CD4-positive, alpha-beta memory T cell (primary cell): ENCODE results near the gene SSBP3. TPM values are rescaled to one million over a fixed set of nuclear protein-coding genes. Genes with fewer than 3 reads are reported as not detected.
A peak's percentile ranks its signal among the peaks of the same experiment; 100 is the strongest.
"Not testable (repeated sequence)": the region's sequence is repeated elsewhere in the genome, so short reads cannot be mapped to it uniquely, and the experiment has no call there.

Source experiments
- CTCF ChIA-PET: fragments of 350-600 bp; sonication (Branson Sonifier 250); formaldehyde crosslinking; loops from one replicate; lab custom pipeline; 2021; ENCODE audit warnings: inconsistent platforms; ENCODE audit not compliant: partially characterized antibody; lab: Charles Lee
- POLR2A ChIA-PET: fragments of 350-600 bp; sonication (Branson Sonifier 250); formaldehyde crosslinking; loops from one replicate; lab custom pipeline; 2021; ENCODE audit not compliant: partially characterized antibody; lab: Charles Lee
- DNase-seq, 5 donors: peaks; one replicate each; pipeline versions ENCODE4 v3.0.0 to v3.0.0-alpha.2; 2020 to 2022; ENCODE audit warnings: mixed read lengths in 1 of 5
- H3K27ac ChIP-seq: one replicate; pipeline ENCODE4 v1.7.0; 2013; ENCODE audit warnings: low read depth, low read length
- H3K27me3 ChIP-seq: 2 replicates; pipeline ENCODE4 v1.7.0; 2013; ENCODE audit warnings: mild to moderate bottlenecking, low read length, moderate library complexity; ENCODE audit not compliant: insufficient read depth
- H3K36me3 ChIP-seq: 2 replicates; pipeline ENCODE4 v1.7.0; 2013; ENCODE audit warnings: mild to moderate bottlenecking, low read length, moderate library complexity; ENCODE audit not compliant: insufficient read depth
- H3K4me1 ChIP-seq: 2 replicates; pipeline ENCODE4 v1.7.0; 2013; ENCODE audit warnings: mild to moderate bottlenecking, low read length, moderate library complexity; ENCODE audit not compliant: insufficient read depth
- H3K4me3 ChIP-seq, 2 donors: one replicate each; pipeline ENCODE4 v1.7.0; 2013; ENCODE audit warnings: low read length in 2 of 2, mild to moderate bottlenecking in 1 of 2
- H3K9me3 ChIP-seq, 2 donors: one replicate each; pipeline ENCODE4 v1.7.0; 2013; ENCODE audit warnings: low read length in 2 of 2, control low read depth in 1 of 2; ENCODE audit not compliant: control insufficient read depth in 1 of 2
- H3K27ac Mint-ChIP-seq, 7 donors: one replicate each; pipeline ENCODE4 v1.8.0; 2020 to 2021; ENCODE audit warnings: mixed read lengths in 7 of 7, mild to moderate bottlenecking in 6 of 7, inconsistent platforms in 3 of 7, moderate library complexity in 3 of 7
- H3K27me3 Mint-ChIP-seq, 2 donors: one replicate each; pipeline ENCODE4 v1.8.0; 2020 to 2021; ENCODE audit warnings: mixed read lengths in 2 of 2
- H3K36me3 Mint-ChIP-seq, 2 donors: one replicate each; pipeline ENCODE4 v1.8.0; 2020 to 2021; ENCODE audit warnings: mixed read lengths in 2 of 2, inconsistent platforms in 1 of 2, mild to moderate bottlenecking in 1 of 2
- H3K4me1 Mint-ChIP-seq, 4 donors: one replicate each; pipeline ENCODE4 v1.8.0; 2020 to 2021; ENCODE audit warnings: mixed read lengths in 4 of 4, mild to moderate bottlenecking in 1 of 4
- H3K4me3 Mint-ChIP-seq, 8 donors: one replicate each; pipeline ENCODE4 v1.8.0; 2020 to 2021; ENCODE audit warnings: mixed read lengths in 8 of 8, mild to moderate bottlenecking in 7 of 8, moderate library complexity in 6 of 8, inconsistent platforms in 3 of 8
- H3K9me3 Mint-ChIP-seq, 8 donors: one replicate each; pipeline ENCODE4 v1.8.0; 2020 to 2021; ENCODE audit warnings: mixed read lengths in 8 of 8, mild to moderate bottlenecking in 5 of 8, inconsistent platforms in 3 of 8, moderate library complexity in 1 of 8
- intact Hi-C: fragments of 100-400 bp; cut with micrococcal nuclease; formaldehyde crosslinking; loops from one replicate; pipeline ENCODE4 v1.15.1; 2023
- polyA plus RNA-seq, 2 donors: library from polyadenylated mRNA; unstranded; fragments of 300-500 nt; fragmentation: Illumina TruSeq; gene quantifications; one replicate each; pipeline ENCODE4 v1.2.3, GENCODE V29; 2021
- total RNA-seq, 2 experiments: library from RNA; stranded (reverse); gene quantifications; one replicate each; pipeline ENCODE4 v1.2.3, GENCODE V29; 2021

Gene SSBP3
- total and polyA plus RNA-seq, 4 experiments from 2014 or later = 10.9 to 87.6 (median 45.1) TPM

DNA sequence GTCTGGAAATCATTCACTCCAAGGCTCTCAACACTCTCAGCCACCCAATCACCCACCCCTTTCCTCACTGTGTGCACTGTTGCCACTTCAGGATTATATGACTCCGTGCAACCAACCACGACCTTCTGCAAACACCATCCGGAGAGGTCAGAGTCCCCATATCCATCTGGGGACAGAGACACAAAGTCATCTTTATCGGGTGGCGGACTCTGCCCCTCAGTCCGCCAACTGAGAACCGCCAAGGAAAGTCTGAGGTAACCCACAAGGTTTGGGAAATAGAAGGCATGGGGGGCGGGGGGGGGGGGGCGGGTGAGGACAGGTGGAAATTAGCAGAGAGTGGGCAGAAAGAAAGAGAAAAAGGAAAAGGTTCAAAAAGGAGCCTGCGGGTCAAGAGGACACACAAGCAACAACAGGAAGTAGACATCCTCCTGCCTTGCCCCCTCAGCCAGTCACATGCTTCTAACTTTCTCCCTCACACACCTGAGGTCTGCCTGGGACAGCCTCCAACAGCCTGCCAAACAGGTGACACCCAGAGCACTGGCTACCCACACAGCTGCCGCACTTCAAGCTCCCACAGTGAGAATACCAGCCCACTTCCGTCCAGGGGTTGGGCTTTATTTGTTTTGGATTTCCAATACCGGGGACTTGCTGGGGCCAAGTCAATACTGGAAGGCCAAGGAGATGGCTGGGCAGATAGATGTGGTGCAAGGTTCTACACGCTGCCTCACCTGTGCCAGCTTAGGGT, 58.1 kb downstream of the SSBP3 start:
- Mint-ChIP-seq H3K27ac (peak overlapping the region in 4 of 7 donors; percentile 22 to 78 (median 48)), H3K27me3 (no peaks in the 10 kb centered on the region), H3K36me3 (peaks cover 0 to 9% of the 10 kb centered on the region in 2 donors), H3K4me3 (no peak overlapping the region), H3K9me3 (no peaks in the 10 kb centered on the region), H3K4me1 (peaks cover 28 to 74% (median 45%) of the 10 kb centered on the region in 4 donors)
- no peak overlapping the region for H3K4me3 ChIP-seq
- no peak overlapping the region for H3K27ac ChIP-seq
- H3K9me3 ChIP-seq = no peaks in the 10 kb centered on the region
- DNase-seq = no peak
- CTCF ChIA-PET = no interaction called here
- intact Hi-C loops = no loop called here
- H3K4me1 ChIP-seq = peaks cover 6% of the 10 kb centered on the region
- POLR2A ChIA-PET = no interaction called here
- no peaks in the 10 kb centered on the region for H3K36me3 ChIP-seq
- H3K27me3 ChIP-seq = no peaks in the 10 kb centered on the region

DNA sequence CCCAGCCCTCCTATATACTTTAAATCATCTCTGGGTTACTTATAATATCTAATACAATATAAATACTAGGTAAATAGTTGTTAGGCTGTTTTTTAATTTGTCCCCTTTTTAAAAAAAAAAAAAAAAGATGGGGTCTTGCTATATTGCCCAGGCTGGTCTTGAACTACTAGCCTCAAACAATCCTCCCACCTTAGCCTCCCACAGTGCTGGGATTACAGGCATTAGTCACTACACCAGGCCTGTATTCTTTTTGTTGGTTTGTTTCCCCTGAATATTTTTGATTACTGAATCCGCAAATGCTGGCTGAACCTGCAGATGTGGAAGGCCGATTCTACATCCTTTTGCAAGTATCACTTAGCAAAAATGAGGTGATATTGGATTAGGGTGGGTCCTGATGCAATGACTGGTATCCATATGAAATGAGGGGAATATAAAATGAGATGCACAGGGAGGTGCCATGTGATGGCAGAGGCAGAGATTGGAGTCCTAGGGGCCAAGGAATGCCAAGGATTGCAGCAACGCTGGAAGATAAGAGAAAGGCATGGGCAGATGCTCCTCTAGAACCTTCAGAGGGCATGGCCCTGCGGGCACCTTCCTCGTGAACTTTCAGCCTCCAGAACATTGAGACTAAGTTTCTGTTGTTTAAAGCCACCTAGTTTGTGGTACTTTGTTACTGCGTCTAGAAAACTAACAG, 58.8 kb downstream of the SSBP3 start:
- Mint-ChIP-seq H3K27me3 (no peaks in the 10 kb centered on the region), H3K4me1 (peaks cover 25 to 76% (median 42%) of the 10 kb centered on the region in 4 donors), H3K27ac (peak overlapping the region in 5 of 7 donors; percentile 32 to 78 (median 46)), H3K36me3 (peaks cover 0 to 8% of the 10 kb centered on the region in 2 donors), H3K9me3 (no peaks in the 10 kb centered on the region), H3K4me3 (no peak overlapping the region)
- Histone ChIP-seq H3K36me3 (no peaks in the 10 kb centered on the region), H3K27me3 (no peaks in the 10 kb centered on the region), H3K4me3 (no peak overlapping the region), H3K9me3 (no peaks in the 10 kb centered on the region), H3K4me1 (peaks cover 6% of the 10 kb centered on the region), H3K27ac (no peak overlapping the region)
- intact Hi-C loops = no loop called here
- POLR2A ChIA-PET = no interaction called here
- CTCF ChIA-PET = no interaction called here
- DNase-seq = no peak

DNA sequence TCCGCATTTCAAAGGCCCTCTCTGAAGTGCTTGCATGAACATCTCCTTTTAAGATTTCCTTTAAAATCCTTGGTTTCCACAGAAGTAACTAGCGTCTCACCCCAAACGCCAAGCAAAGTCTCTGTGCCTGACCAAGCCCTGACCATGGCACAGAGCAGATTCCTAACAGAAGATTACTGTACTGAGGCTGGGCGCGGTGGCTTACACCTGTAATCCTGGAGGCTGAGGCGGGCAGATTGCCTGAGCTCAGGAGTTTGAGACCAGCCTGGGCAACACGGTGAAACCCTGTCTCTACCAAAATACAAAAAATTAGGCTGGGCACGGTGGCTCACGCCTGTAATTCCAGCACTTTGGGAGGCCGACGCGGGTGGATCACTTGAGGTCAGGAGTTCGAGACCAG, 60.6 kb downstream of the SSBP3 start:
- H3K4me1 ChIP-seq, H3K36me3 Mint-ChIP-seq, H3K4me3 ChIP-seq, H3K27ac ChIP-seq, H3K27me3 ChIP-seq, H3K36me3 ChIP-seq, H3K9me3 ChIP-seq, DNase-seq, intact Hi-C loops, H3K4me3 Mint-ChIP-seq, CTCF ChIA-PET, H3K9me3 Mint-ChIP-seq, H3K27me3 Mint-ChIP-seq: not testable (repeated sequence)
- POLR2A ChIA-PET = interaction anchor here (0.8 kb wide), 1 partner anchor 116 kb away, joined by 3 read pairs; no protein-coding TSS in a partner anchor
- Mint-ChIP-seq H3K4me1 (peaks cover 20 to 71% (median 34%) of the 10 kb centered on the region in 4 donors), H3K27ac (peak overlapping the region in 2 of 7 donors; percentile 21 to 71)

DNA sequence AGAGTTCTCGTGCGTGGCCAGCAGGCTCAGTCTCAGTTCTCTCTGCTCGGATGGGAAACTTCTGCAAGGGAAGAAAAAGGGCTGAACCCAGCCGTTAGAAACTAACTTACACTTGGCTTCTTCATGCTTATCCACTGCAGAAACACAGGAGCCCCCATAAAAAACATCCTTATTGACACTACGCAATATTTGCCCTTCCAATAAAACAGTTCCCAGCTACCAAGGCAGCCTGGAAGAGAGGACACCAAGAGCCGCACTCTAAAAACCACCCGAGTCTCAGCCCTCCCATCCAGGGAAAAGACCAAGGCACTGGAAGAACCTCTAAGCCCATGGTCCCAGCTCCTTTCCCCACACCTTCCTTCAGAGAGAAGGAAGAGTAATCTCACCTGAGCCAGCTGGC, 61.1 kb downstream of the SSBP3 start:
- Histone ChIP-seq H3K27me3 (no peaks in the 10 kb centered on the region), H3K27ac (no peak overlapping the region), H3K9me3 (no peaks in the 10 kb centered on the region), H3K36me3 (no peaks in the 10 kb centered on the region), H3K4me3 (no peak overlapping the region), H3K4me1 (peaks cover 6% of the 10 kb centered on the region)
- H3K9me3 Mint-ChIP-seq = no peaks in the 10 kb centered on the region
- no peak overlapping the region for H3K4me3 Mint-ChIP-seq
- ChIA-PET CTCF (no interaction called here), POLR2A (no interaction called here)
- H3K27ac Mint-ChIP-seq = peak overlapping the region in 2 of 7 donors; percentile 21 to 71
- H3K27me3 Mint-ChIP-seq = no peaks in the 10 kb centered on the region
- intact Hi-C loops = no loop called here
- H3K36me3 Mint-ChIP-seq = peaks cover 0 to 8% of the 10 kb centered on the region in 2 donors
- no peak for DNase-seq
- H3K4me1 Mint-ChIP-seq = peaks cover 15 to 71% (median 30%) of the 10 kb centered on the region in 4 donors

DNA sequence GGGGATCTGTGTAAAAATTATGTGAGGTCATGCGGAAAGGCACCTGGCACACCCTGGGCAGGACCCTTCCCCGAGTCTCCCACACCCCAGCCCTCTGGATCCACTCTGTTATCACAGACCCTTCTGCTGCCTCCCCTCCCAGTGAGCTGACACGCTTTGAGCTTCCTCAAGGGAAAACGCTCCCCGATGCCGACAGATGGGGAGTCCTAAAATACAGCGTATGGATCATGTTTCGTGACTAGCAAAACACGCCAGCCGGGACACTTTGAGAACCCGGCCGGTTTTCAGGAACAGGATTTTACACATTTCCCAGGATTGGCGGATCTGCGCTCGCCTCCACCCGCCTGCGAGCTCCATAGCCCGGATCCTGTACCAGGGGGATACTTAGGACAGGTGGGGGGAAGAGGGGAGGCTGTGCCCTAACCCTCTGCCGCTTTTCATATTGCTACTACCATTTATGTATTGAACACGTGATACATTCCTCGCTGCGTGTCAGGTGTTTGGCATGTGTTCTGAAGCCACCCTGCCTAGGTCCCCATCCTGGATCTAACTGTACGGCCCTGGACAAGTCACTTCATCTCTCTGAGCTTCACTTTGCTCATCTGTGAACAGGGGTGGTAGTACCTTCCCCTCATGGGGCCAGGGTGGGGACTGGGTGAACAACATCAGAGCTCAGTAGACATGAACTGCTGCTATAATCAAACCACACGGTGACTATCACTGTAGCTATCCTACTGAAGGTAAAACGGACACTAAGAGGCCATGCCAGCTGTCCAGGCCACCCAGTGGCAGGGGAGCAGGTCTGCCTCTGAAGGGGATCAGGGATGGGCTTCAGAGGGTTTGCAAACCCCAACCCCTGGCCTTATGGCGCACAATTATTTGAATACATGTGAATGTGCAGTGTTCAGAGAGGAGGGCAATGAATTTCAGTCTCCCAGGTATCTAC, 63.2 kb downstream of the SSBP3 start:
- Histone ChIP-seq H3K9me3 (no peaks in the 10 kb centered on the region), H3K27me3 (no peaks in the 10 kb centered on the region), H3K4me3 (no peak overlapping the region), H3K27ac (no peak overlapping the region), H3K4me1 (peaks cover 11% of the 10 kb centered on the region), H3K36me3 (no peaks in the 10 kb centered on the region)
- no peaks in the 10 kb centered on the region for H3K9me3 Mint-ChIP-seq
- ChIA-PET CTCF (interaction anchor here (0.9 kb wide), 1 partner anchor 146 kb away, joined by 5 read pairs; no protein-coding TSS in a partner anchor), POLR2A (interaction anchor here (1.1 to 1.5 kb wide), 3 partner anchors 8 to 18 kb away, joined by 3 read pairs; no protein-coding TSS in a partner anchor)
- peaks cover 0 to 16% of the 10 kb centered on the region in 2 donors for H3K36me3 Mint-ChIP-seq
- peak overlapping the region in 1 of 7 donors; percentile 52 for H3K27ac Mint-ChIP-seq
- intact Hi-C loops = no loop called here
- H3K27me3 Mint-ChIP-seq = no peaks in the 10 kb centered on the region
- H3K4me3 Mint-ChIP-seq = no peak overlapping the region
- no peak for DNase-seq
- peaks cover 15 to 71% (median 28%) of the 10 kb centered on the region in 4 donors for H3K4me1 Mint-ChIP-seq

DNA sequence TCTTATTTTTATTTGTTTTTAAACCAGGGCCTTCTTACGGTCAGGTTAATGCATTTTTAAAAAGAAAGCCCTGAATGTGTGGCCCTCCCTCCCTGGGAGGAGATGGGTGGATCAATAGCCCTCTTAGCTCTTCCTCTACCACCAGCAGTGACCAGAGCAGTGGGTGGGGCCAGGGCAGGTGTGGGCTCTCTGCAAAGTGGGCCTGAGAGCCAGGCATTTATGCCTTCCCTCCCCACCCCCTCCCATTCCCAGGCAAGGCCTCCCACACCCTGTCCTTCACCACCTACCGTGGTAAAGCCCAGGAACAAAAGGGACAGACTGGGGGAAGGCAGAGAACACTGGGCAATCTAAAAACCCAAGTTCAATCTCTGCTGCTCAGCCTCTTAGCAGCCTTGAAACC, 63.9 kb downstream of the SSBP3 start:
- CTCF ChIA-PET = no interaction called here

More for the DNA sequence above, 63.9 kb downstream of the SSBP3 start:
- H3K27me3 ChIP-seq = no peaks in the 10 kb centered on the region
- no peaks in the 10 kb centered on the region for H3K9me3 ChIP-seq
- Mint-ChIP-seq H3K27me3 (no peaks in the 10 kb centered on the region), H3K36me3 (peaks cover 0 to 15% of the 10 kb centered on the region in 2 donors), H3K27ac (peak overlapping the region in 1 of 7 donors; percentile 52), H3K4me1 (peaks cover 12 to 65% (median 25%) of the 10 kb centered on the region in 4 donors), H3K9me3 (no peaks in the 10 kb centered on the region), H3K4me3 (no peak overlapping the region)
- DNase-seq = no peak
- H3K4me3 ChIP-seq = no peak overlapping the region
- H3K36me3 ChIP-seq = no peaks in the 10 kb centered on the region
- intact Hi-C loops = no loop called here
- H3K4me1 ChIP-seq = peaks cover 12% of the 10 kb centered on the region
- POLR2A ChIA-PET = interaction anchor here (1.5 kb wide), 1 partner anchor 13 kb away, joined by 3 read pairs; no protein-coding TSS in a partner anchor
- no peak overlapping the region for H3K27ac ChIP-seq
